ENCODE results near the gene AK2.

DNA sequence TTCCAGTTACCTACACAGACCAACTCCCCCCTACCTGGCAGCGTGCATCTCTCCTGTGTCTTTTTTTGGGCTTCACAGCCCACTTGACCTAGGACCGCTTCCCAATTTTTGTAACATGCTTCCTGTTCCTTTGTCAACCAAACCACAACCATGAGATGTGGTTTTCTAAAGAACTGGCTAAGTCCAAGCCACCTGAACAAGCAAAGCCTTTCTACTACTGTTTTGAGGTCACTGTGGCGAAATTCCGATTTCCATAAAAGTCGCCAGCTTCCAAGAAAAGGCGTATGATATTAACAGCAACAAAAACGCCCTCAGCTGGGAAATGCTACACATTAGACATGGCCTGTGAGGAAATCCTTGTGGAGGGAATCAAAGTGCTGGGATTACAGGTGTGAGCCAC lies 12.7 kb upstream of the AK2 start:
- no peak for TF ChIP-seq POLR2A (IDR thresholded peaks at IDR 0.05)
- TF ChIP-seq, protein P1, sequence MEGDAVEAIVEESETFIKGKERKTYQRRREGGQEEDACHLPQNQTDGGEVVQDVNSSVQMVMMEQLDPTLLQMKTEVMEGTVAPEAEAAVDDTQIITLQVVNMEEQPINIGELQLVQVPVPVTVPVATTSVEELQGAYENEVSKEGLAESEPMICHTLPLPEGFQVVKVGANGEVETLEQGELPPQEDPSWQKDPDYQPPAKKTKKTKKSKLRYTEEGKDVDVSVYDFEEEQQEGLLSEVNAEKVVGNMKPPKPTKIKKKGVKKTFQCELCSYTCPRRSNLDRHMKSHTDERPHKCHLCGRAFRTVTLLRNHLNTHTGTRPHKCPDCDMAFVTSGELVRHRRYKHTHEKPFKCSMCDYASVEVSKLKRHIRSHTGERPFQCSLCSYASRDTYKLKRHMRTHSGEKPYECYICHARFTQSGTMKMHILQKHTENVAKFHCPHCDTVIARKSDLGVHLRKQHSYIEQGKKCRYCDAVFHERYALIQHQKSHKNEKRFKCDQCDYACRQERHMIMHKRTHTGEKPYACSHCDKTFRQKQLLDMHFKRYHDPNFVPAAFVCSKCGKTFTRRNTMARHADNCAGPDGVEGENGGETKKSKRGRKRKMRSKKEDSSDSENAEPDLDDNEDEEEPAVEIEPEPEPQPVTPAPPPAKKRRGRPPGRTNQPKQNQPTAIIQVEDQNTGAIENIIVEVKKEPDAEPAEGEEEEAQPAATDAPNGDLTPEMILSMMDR (IDR thresholded peaks at IDR 0.05) = no peak
